Keratinocyte (primary cell): ENCODE measurements around the gene RAB5IF. TPM values are rescaled to one million over a fixed set of nuclear protein-coding genes. Genes with fewer than 3 reads are reported as not detected.
"Not testable (repeated sequence)": the region's sequence is repeated elsewhere in the genome, so short reads cannot be mapped to it uniquely, and the experiment has no call there.

Source experiments
- DNase-seq: peaks from one replicate; pipeline ENCODE4 v3.0.0-alpha.2; 2011; ENCODE audit warnings: low read depth, missing footprints, low spot score
- FAIRE-seq: peaks from 2 replicates; lab custom pipeline; 2011; peaks lifted over from hg19 to GRCh38; lab: Jason Lieb, UNC
- H2AFZ ChIP-seq: 2 replicates; pipeline ENCODE4 v1.6.0; 2012; ENCODE audit warnings: low read length, control low read depth, inconsistent platforms; ENCODE audit not compliant: control insufficient read depth
- H3K27ac ChIP-seq: 2 replicates; pipeline ENCODE4 v1.5.1; 2011; ENCODE audit warnings: low read length; ENCODE audit not compliant: control insufficient read depth, insufficient read depth
- H3K27me3 ChIP-seq: 3 replicates; pipeline ENCODE4 v1.6.0; 2011; ENCODE audit warnings: low read length; ENCODE audit not compliant: control insufficient read depth, insufficient read depth; ENCODE audit errors: extremely low read depth
- H3K36me3 ChIP-seq, 2 experiments: 2 replicates in 1 of 2; 3 replicates in 1 of 2; pipeline ENCODE4 v1.5.1; 2011; ENCODE audit warnings: low read length in 2 of 2, mild to moderate bottlenecking in 1 of 2; ENCODE audit not compliant: control insufficient read depth in 2 of 2, insufficient read depth in 2 of 2; ENCODE audit errors: extremely low read depth in 1 of 2
- H3K4me1 ChIP-seq: 3 replicates; pipeline ENCODE4 v1.5.1; 2011; ENCODE audit warnings: low read length; ENCODE audit not compliant: control insufficient read depth, insufficient read depth; ENCODE audit errors: extremely low read depth
- H3K4me2 ChIP-seq: 3 replicates; pipeline ENCODE4 v1.6.0; 2011; ENCODE audit warnings: low read depth, low read length; ENCODE audit not compliant: control insufficient read depth, insufficient read depth; ENCODE audit errors: extremely low read depth
- H3K4me3 ChIP-seq, 3 experiments: fragments of 200-600 bp in 1 of 3; sonication (generic) in 1 of 3; 2 replicates in 2 of 3; 3 replicates in 1 of 3; pipeline ENCODE4 v1.5.1; 2011 to 2016; ENCODE audit warnings: low read length in 3 of 3, mild to moderate bottlenecking in 3 of 3, control low read depth in 2 of 3, inconsistent platforms in 1 of 3, low read depth in 1 of 3, mixed read lengths in 1 of 3, mixed run types in 1 of 3, moderate library complexity in 1 of 3; ENCODE audit not compliant: control insufficient read depth in 2 of 3, insufficient read depth in 2 of 3; ENCODE audit errors: extremely low read depth in 1 of 3
- H3K79me2 ChIP-seq: 2 replicates; pipeline ENCODE4 v1.6.0; 2012; ENCODE audit warnings: low read length; ENCODE audit not compliant: control insufficient read depth, insufficient read depth
- H3K9ac ChIP-seq: 3 replicates; pipeline ENCODE4 v1.6.0; 2011; ENCODE audit warnings: low read length; ENCODE audit not compliant: control insufficient read depth, insufficient read depth; ENCODE audit errors: extremely low read depth
- H3K9me1 ChIP-seq: 3 replicates; pipeline ENCODE4 v1.6.0; 2011; ENCODE audit warnings: low read length; ENCODE audit not compliant: control insufficient read depth, insufficient read depth; ENCODE audit errors: extremely low read depth
- H3K9me3 ChIP-seq: 2 replicates; pipeline ENCODE4 v1.5.1; 2012; ENCODE audit warnings: low read depth, low read length; ENCODE audit not compliant: control insufficient read depth
- H4K20me1 ChIP-seq: 3 replicates; pipeline ENCODE4 v1.6.0; 2011; ENCODE audit warnings: low read length; ENCODE audit not compliant: control insufficient read depth, insufficient read depth; ENCODE audit errors: extremely low read depth
- CTCF ChIP-seq, 3 experiments: IDR thresholded peaks in 1 of 3; conservative IDR thresholded peaks in 1 of 3; optimal IDR thresholded peaks in 1 of 3; 2 replicates in 2 of 3; 3 replicates in 1 of 3; pipeline versions ENCODE3 to v1.5.1; 2011; ENCODE audit warnings: low read length in 3 of 3, mild to moderate bottlenecking in 3 of 3, moderate library complexity in 2 of 3, control low read depth in 1 of 3, inconsistent platforms in 1 of 3; ENCODE audit not compliant: insufficient read depth in 2 of 3; ENCODE audit errors: extremely low read depth in 1 of 3
- EZH2 ChIP-seq: IDR thresholded peaks from one replicate; pipeline ENCODE4 v1.6.1; 2012; ENCODE audit warnings: inconsistent platforms, mild to moderate bottlenecking, low read length, moderate library complexity
- dilution Hi-C: fragments of 300-500 bp; cut with MboI; formaldehyde crosslinking; loops from one replicate; pipeline ENCODE4 v1.7.0; 2020; ENCODE audit warnings: low sequenced_read_pairs; ENCODE audit not compliant: extremely low pct_ligation_motif_present
- polyA plus RNA-seq, 5 experiments: library from polyadenylated mRNA; depleted of rRNA in 3 of 5; stranded (reverse) in 3 of 5; stranded (forward) in 1 of 5; unstranded in 1 of 5; fragments of >200 nt; gene quantifications; 1 replicate in 1 of 5; 2 replicates in 3 of 5; 3 replicates in 1 of 5; pipeline versions ENCODE4 v1.2.1 to v1.2.3, GENCODE V29; 2011 to 2012; ENCODE audit warnings: missing spikeins in 2 of 5, low read depth in 1 of 5, low replicate concordance in 1 of 5

Gene RAB5IF
- polyA plus RNA-seq, 1 donor (not counting 4 experiments of a cell fraction or from before 2014, with no cell fraction given), result 188 TPM

GRCh38 chr20:36633285-36633772, 27.8 kb downstream of the RAB5IF start:
- Histone ChIP-seq H3K4me1 (no peaks in the 10 kb centered on the region), H4K20me1 (no peaks in the 10 kb centered on the region), H3K9ac (no peak overlapping the region), H3K4me3 (no peak overlapping the region), H3K36me3 (no peaks in the 10 kb centered on the region), H3K9me3 (no peaks in the 10 kb centered on the region), H3K27ac (no peak overlapping the region), H3K4me2 (no peak overlapping the region), H2AFZ (no peak overlapping the region), H3K9me1 (no peaks in the 10 kb centered on the region), H3K79me2 (no peaks in the 10 kb centered on the region), H3K27me3 (no peaks in the 10 kb centered on the region)
- no peak for TF ChIP-seq CTCF (optimal IDR thresholded peaks at IDR 0.05 in 1 of 3, IDR thresholded peaks at IDR 0.05 in 1 of 3, conservative IDR thresholded peaks at IDR 0.05 in 1 of 3; ENCODE audit: extremely low read depth in 1 of 3, insufficient read depth in 2 of 3, low read length in 3 of 3)
- no peak for TF ChIP-seq EZH2
- FAIRE-seq (no peak), DNase-seq (no peak)
- dilution Hi-C loops, result no loop called here

- no peaks in the 10 kb centered on the region for H3K36me3 ChIP-seq
- H3K9me1 ChIP-seq, result no peaks in the 10 kb centered on the region
- H3K4me1 ChIP-seq, result no peaks in the 10 kb centered on the region
- no peak overlapping the region for H3K4me3 ChIP-seq
- H4K20me1 ChIP-seq, result no peaks in the 10 kb centered on the region
- no peak overlapping the region for H3K4me2 ChIP-seq
- no peaks in the 10 kb centered on the region for H3K27me3 ChIP-seq
- dilution Hi-C loops, result no loop called here
- H3K27ac ChIP-seq, result no peak overlapping the region
- H3K9me3 ChIP-seq, result no peaks in the 10 kb centered on the region
- no peak for TF ChIP-seq CTCF (optimal IDR thresholded peaks at IDR 0.05 in 1 of 3, IDR thresholded peaks at IDR 0.05 in 1 of 3, conservative IDR thresholded peaks at IDR 0.05 in 1 of 3; ENCODE audit: extremely low read depth in 1 of 3, insufficient read depth in 2 of 3, low read length in 3 of 3)
- no peak for TF ChIP-seq EZH2
- FAIRE-seq (no peak), DNase-seq (no peak)
- H3K9ac ChIP-seq, result no peak overlapping the region
- H3K79me2 ChIP-seq, result no peaks in the 10 kb centered on the region
- H2AFZ ChIP-seq, result no peak overlapping the region
Measured at GRCh38 chr20:36634342-36634741, 28.8 kb downstream of the RAB5IF start.

GRCh38 chr20:36638876-36639400, 33.4 kb downstream of the RAB5IF start:
- H3K9me3 ChIP-seq, H3K36me3 ChIP-seq, FAIRE-seq, H3K4me3 ChIP-seq, dilution Hi-C loops, H3K9me1 ChIP-seq, H3K27me3 ChIP-seq, H3K79me2 ChIP-seq, H4K20me1 ChIP-seq, H3K27ac ChIP-seq, H3K9ac ChIP-seq, H3K4me1 ChIP-seq, DNase-seq, H2AFZ ChIP-seq, H3K4me2 ChIP-seq: not testable (repeated sequence)
